ENCODE measurements around the gene KRTAP4-4.

Gene KRTAP4-4

GRCh38 chr17:41177727-41178271, 17.3 kb upstream of the KRTAP4-4 start, which contains the start of gene KRTAP4-2:
Gene KRTAP4-2 (minus strand): TSS chr17:41178221. CDS start chr17:41178164, 57 bp downstream.
- H3K4me3 ChIP-seq (ENCODE audit: low read depth, low read length) = no peak within 1 kb of the TSS
- no peak within 1 kb of the TSS for H3K4me2 ChIP-seq (ENCODE audit: low read length)
- H3K36me3 ChIP-seq (ENCODE audit: control insufficient read depth, insufficient read depth, low read length) = no peaks in the 10 kb centered on the region
- no peaks in the 10 kb centered on the region for H3K79me2 ChIP-seq
- no peak within 1 kb of the TSS for H2AFZ ChIP-seq
- no peaks in the 10 kb centered on the region for H3K4me1 ChIP-seq
- H3K9ac ChIP-seq = no peak within 1 kb of the TSS
- no peak for TF ChIP-seq CTCF (IDR thresholded peaks at IDR 0.05)
- no peaks in the 10 kb centered on the region for H3K9me3 ChIP-seq (ENCODE audit: control insufficient read depth, low read length)
- H3K27ac ChIP-seq = no peak within 1 kb of the TSS
- H3K27me3 ChIP-seq (ENCODE audit: control insufficient read depth, insufficient read depth, low read length) = no peaks in the 10 kb centered on the region

- H3K4me3 ChIP-seq (ENCODE audit: low read depth, low read length) = no peak overlapping the region
- no peaks in the 10 kb centered on the region for H3K9me3 ChIP-seq (ENCODE audit: control insufficient read depth, low read length)
- H3K4me2 ChIP-seq (ENCODE audit: low read length) = no peak overlapping the region
- no peaks in the 10 kb centered on the region for H3K27me3 ChIP-seq (ENCODE audit: control insufficient read depth, insufficient read depth, low read length)
- no peak for TF ChIP-seq CTCF (IDR thresholded peaks at IDR 0.05)
- no peak overlapping the region for H3K9ac ChIP-seq
- H3K27ac ChIP-seq = no peak overlapping the region
- H3K79me2 ChIP-seq = no peaks in the 10 kb centered on the region
- no peaks in the 10 kb centered on the region for H3K36me3 ChIP-seq (ENCODE audit: control insufficient read depth, insufficient read depth, low read length)
- no peak overlapping the region for H2AFZ ChIP-seq
- H3K4me1 ChIP-seq = no peaks in the 10 kb centered on the region
Measured at GRCh38 chr17:41176744-41177387, 16.3 kb upstream of the KRTAP4-4 start.

GRCh38 chr17:41171886-41172285, 11.3 kb upstream of the KRTAP4-4 start:
- Histone ChIP-seq H3K4me2 (ENCODE audit: low read length) (no peak overlapping the region), H2AFZ (no peak overlapping the region), H3K4me1 (no peaks in the 10 kb centered on the region), H3K27ac (no peak overlapping the region), H3K79me2 (no peaks in the 10 kb centered on the region), H3K4me3 (ENCODE audit: low read depth, low read length) (no peak overlapping the region), H3K9me3 (ENCODE audit: control insufficient read depth, low read length) (no peaks in the 10 kb centered on the region), H3K36me3 (ENCODE audit: control insufficient read depth, insufficient read depth, low read length) (no peaks in the 10 kb centered on the region), H3K27me3 (ENCODE audit: control insufficient read depth, insufficient read depth, low read length) (no peaks in the 10 kb centered on the region), H3K9ac (no peak overlapping the region)
- no peak for TF ChIP-seq CTCF (IDR thresholded peaks at IDR 0.05)

GRCh38 chr17:41168121-41168520, 7.6 kb upstream of the KRTAP4-4 start, which contains the start of gene KRTAP4-3:
Gene KRTAP4-3 (minus strand): TSS chr17:41168221. CDS start chr17:41168172, 49 bp downstream.
- H3K9me3 ChIP-seq (ENCODE audit: control insufficient read depth, low read length) = no peaks in the 10 kb centered on the region
- H3K4me1 ChIP-seq = no peaks in the 10 kb centered on the region
- no peaks in the 10 kb centered on the region for H3K36me3 ChIP-seq (ENCODE audit: control insufficient read depth, insufficient read depth, low read length)
- TF ChIP-seq CTCF (IDR thresholded peaks at IDR 0.05) = no peak
- no peak within 1 kb of the TSS for H3K9ac ChIP-seq
- H3K79me2 ChIP-seq = no peaks in the 10 kb centered on the region
- no peaks in the 10 kb centered on the region for H3K27me3 ChIP-seq (ENCODE audit: control insufficient read depth, insufficient read depth, low read length)
- no peak within 1 kb of the TSS for H2AFZ ChIP-seq
- no peak within 1 kb of the TSS for H3K27ac ChIP-seq
- H3K4me2 ChIP-seq (ENCODE audit: low read length) = no peak within 1 kb of the TSS
- no peak within 1 kb of the TSS for H3K4me3 ChIP-seq (ENCODE audit: low read depth, low read length)

- Histone ChIP-seq H3K4me3 (ENCODE audit: low read depth, low read length) (no peak overlapping the region), H3K27me3 (ENCODE audit: control insufficient read depth, insufficient read depth, low read length) (no peaks in the 10 kb centered on the region), H3K4me2 (ENCODE audit: low read length) (no peak overlapping the region), H3K27ac (no peak overlapping the region), H2AFZ (no peak overlapping the region), H3K9me3 (ENCODE audit: control insufficient read depth, low read length) (no peaks in the 10 kb centered on the region), H3K79me2 (no peaks in the 10 kb centered on the region), H3K36me3 (ENCODE audit: control insufficient read depth, insufficient read depth, low read length) (no peaks in the 10 kb centered on the region), H3K9ac (no peak overlapping the region), H3K4me1 (no peaks in the 10 kb centered on the region)
- TF ChIP-seq CTCF (IDR thresholded peaks at IDR 0.05) = no peak
Measured at GRCh38 chr17:41167561-41167960, 7.0 kb upstream of the KRTAP4-4 start.
